MG63 (cell line): ENCODE measurements around the gene PLAC8L1. TPM values are rescaled to one million over a fixed set of nuclear protein-coding genes. Genes with fewer than 3 reads are reported as not detected.
"Not testable (repeated sequence)": the region's sequence is repeated elsewhere in the genome, so short reads cannot be mapped to it uniquely, and the experiment has no call there.

Experiments
- DNase-seq: peaks from one replicate; pipeline ENCODE4 v3.0.0-alpha.2; 2020
- H3K27me3 ChIP-seq: fragments of 250-450 bp; sonication (Bioruptor Pico); 2 replicates; pipeline ENCODE4 v1.5.1; 2020; ENCODE audit warnings: mild to moderate bottlenecking, moderate library complexity
- H3K36me3 ChIP-seq: fragments of 250-450 bp; sonication (Bioruptor Pico); 2 replicates; pipeline ENCODE4 v1.5.1; 2020; ENCODE audit warnings: mild to moderate bottlenecking, moderate library complexity
- H3K4me3 ChIP-seq: fragments of 250-450 bp; sonication (Bioruptor Pico); 2 replicates; pipeline ENCODE4 v1.5.1; 2020; ENCODE audit warnings: mild to moderate bottlenecking, moderate library complexity
- H3K9me3 ChIP-seq: fragments of 250-450 bp; sonication (Bioruptor Pico); 2 replicates; pipeline ENCODE4 v1.5.1; 2020; ENCODE audit warnings: mild to moderate bottlenecking, moderate library complexity
- total RNA-seq: library from RNA; depleted of rRNA; stranded (reverse); fragments of >200 nt; shearing (Covaris generic); gene quantifications from 2 replicates; pipeline ENCODE4 v1.2.3, GENCODE V29; 2014; ENCODE audit warnings: low replicate concordance; rRNA removed

PLAC8L1 gene, protein sequence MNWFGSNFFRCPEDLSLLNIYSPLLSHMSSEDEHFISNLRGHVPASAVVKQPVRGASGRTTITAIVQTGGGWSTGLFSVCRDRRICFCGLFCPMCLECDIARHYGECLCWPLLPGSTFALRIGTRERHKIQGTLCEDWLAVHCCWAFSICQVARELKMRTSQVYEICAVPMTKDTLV
- total RNA-seq: not detected in 2 replicates

DNA sequence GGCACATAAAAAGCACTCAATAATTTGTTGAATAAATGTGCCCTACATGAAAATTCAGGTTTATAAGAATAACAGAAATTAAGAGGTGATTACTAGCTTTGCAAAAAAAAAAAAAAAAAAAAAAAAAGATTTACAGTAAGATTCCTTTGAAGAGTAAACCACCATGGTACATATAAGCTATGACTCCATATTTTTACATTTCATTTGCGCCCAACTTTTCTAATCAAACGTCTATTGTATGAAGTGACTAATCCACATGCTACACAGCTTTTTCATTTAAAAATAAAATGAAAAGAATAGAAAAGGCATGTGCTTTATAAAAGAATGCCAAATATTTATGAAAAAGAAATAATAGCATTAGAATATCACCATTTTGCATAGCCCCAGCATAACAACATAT, at the start of gene PLAC8L1:
Gene PLAC8L1, minus strand, starts transcription at position 101 of the 400 bp plus-strand sequence. CDS start 1,266 bp downstream, outside the sequence.
- Histone ChIP-seq H3K4me3 (no peak within 1 kb of the TSS), H3K27me3 (no peaks in the 10 kb centered on the region), H3K9me3 (no peaks in the 10 kb centered on the region), H3K36me3 (peaks cover 45% of the 10 kb centered on the region)
- DNase-seq: no peak

- Histone ChIP-seq H3K9me3 (no peaks in the 10 kb centered on the region), H3K4me3 (no peak overlapping the region), H3K36me3 (peaks cover 95% of the 10 kb centered on the region), H3K27me3 (no peaks in the 10 kb centered on the region)
- no peak for DNase-seq
These were observed 46.6 kb upstream of the PLAC8L1 start for GRCh38 chr5:146151970-146152369.

DNA sequence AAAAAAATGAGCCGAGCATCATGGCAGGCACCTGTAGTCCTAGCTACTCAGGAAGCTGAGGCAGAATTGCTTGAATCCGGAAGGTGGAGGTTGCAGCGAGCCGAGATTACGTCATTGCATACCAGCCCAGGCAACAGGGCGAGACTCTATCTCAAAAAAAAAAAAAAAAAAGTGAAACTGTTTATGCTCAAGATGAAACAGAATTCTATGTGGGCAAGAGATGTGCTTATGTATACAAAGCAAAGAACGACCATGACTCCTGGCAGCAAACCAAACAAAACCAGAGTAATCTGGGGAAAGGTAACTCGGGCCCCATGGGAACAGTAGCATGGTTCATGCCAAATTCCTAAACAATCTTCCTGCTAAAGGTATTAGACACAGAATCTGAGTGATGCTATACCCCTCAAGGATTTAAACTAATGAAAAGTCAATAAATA, 32.6 kb upstream of the PLAC8L1 start:
- H3K27me3 ChIP-seq: no peaks in the 10 kb centered on the region
- H3K9me3 ChIP-seq: no peaks in the 10 kb centered on the region
- no peak overlapping the region for H3K4me3 ChIP-seq
- peaks cover 91% of the 10 kb centered on the region for H3K36me3 ChIP-seq
- no peak for DNase-seq

- Histone ChIP-seq H3K9me3 (no peaks in the 10 kb centered on the region), H3K36me3 (peaks cover 95% of the 10 kb centered on the region), H3K4me3 (no peak overlapping the region), H3K27me3 (no peaks in the 10 kb centered on the region)
- DNase-seq: no peak
These were observed 25.2 kb upstream of the PLAC8L1 start for GRCh38 chr5:146130440-146131045.

DNA sequence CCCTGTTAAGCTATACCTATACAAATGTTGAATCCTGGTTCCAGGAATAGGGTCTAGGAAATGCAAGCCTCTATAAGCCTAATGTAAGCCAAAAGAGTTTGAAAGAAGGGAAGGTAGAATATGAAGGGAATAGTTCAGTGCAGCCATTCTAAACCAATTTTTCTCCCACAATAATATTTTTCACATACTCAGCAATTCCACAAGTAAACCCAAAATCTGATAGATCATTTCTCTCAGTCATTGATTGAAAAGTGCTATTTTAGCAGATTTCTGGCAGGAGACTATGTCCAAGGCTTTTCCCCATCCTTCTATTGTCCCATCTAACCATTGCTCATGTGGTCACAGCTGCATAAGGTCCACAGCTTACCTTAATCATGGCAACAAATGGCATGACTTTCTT, 20.7 kb upstream of the PLAC8L1 start:
- no peaks in the 10 kb centered on the region for H3K27me3 ChIP-seq
- DNase-seq: no peak
- peaks cover 100% of the 10 kb centered on the region for H3K36me3 ChIP-seq

DNA sequence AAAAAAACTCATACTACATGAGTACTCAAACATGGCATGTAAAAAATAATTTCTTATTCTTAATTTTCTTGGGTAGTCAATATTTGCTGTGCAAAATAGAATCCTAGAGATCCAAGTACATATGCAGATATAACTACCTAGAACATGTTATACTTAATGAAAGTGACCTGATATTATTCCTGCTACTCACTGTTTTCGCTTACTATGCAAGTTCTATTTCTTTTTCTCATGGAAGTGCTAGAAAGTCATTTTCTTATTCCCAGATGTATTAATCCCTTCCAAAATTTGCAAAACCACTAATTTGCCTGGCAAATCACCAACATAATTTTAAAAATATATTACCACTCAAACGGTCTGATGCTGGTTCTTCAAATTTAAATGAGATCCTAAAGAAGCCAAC, 19.2 kb upstream of the PLAC8L1 start:
- H3K27me3 ChIP-seq: no peaks in the 10 kb centered on the region
- no peak for DNase-seq
- H3K9me3 ChIP-seq: no peaks in the 10 kb centered on the region
- H3K36me3 ChIP-seq: peaks cover 100% of the 10 kb centered on the region
- no peak overlapping the region for H3K4me3 ChIP-seq

More for the DNA sequence above, 20.7 kb upstream of the PLAC8L1 start:
- no peak overlapping the region for H3K4me3 ChIP-seq
- H3K9me3 ChIP-seq: no peaks in the 10 kb centered on the region

GRCh38 chr5:146121451-146121850, 16.1 kb upstream of the PLAC8L1 start:
- H3K4me3 ChIP-seq, DNase-seq, H3K27me3 ChIP-seq, H3K9me3 ChIP-seq: not testable (repeated sequence)
- H3K36me3 ChIP-seq: peaks cover 100% of the 10 kb centered on the region

DNA sequence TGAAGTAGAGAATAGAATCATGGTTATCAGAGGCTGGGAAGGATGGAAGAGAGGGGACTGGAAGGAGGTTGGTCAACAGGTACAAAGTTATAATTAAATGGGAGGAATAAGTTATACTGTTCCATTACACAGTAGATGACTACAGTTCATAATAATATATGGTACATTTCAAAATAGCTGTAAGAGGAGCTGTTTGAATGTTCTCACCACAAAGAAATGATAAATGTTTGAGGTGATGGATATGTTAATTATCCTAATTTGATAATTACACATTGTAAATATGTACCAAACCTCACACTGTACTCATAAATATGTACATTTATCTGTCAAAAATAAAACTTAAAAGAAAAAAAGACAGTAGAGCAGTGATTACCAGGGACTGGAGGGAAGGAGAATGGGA, 12.9 kb upstream of the PLAC8L1 start:
- peaks cover 95% of the 10 kb centered on the region for H3K36me3 ChIP-seq
- no peaks in the 10 kb centered on the region for H3K27me3 ChIP-seq

DNA sequence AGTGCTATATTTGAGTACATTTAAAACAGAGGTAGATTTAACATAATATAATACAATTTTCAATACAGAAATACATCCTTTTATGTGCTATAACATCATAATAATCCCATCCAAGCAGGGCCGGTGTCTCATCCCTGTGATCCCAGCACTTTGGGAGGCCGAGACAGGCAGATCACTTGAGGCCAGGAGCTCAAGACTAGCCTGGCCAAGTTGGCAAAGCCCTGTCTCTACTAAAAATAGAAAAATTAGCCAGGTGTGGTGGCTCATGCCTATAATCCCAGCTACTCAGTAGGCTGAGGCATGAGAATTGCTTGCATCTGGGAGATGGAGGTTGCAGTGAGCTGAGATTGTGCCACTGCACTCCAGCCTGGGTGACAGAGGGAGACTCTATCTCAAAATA, 11.8 kb upstream of the PLAC8L1 start:
- peaks cover 95% of the 10 kb centered on the region for H3K36me3 ChIP-seq
- not testable (repeated sequence) for H3K9me3 ChIP-seq, H3K4me3 ChIP-seq, DNase-seq, H3K27me3 ChIP-seq

More for the DNA sequence above, 12.9 kb upstream of the PLAC8L1 start:
- H3K4me3 ChIP-seq: no peak overlapping the region
- DNase-seq: no peak
- H3K9me3 ChIP-seq: no peaks in the 10 kb centered on the region

GRCh38 chr5:146116361-146116760, 11.0 kb upstream of the PLAC8L1 start:
- Histone ChIP-seq H3K4me3 (no peak overlapping the region), H3K36me3 (peaks cover 88% of the 10 kb centered on the region), H3K9me3 (no peaks in the 10 kb centered on the region), H3K27me3 (no peaks in the 10 kb centered on the region)
- DNase-seq: no peak

- Histone ChIP-seq H3K9me3 (no peaks in the 10 kb centered on the region), H3K36me3 (peaks cover 63% of the 10 kb centered on the region), H3K27me3 (no peaks in the 10 kb centered on the region), H3K4me3 (no peak overlapping the region)
- DNase-seq: no peak
These were observed 7.1 kb upstream of the PLAC8L1 start for GRCh38 chr5:146112476-146112875.

GRCh38 chr5:146111409-146111808, 6.0 kb upstream of the PLAC8L1 start:
- Histone ChIP-seq H3K4me3 (no peak overlapping the region), H3K36me3 (peaks cover 56% of the 10 kb centered on the region), H3K27me3 (no peaks in the 10 kb centered on the region), H3K9me3 (no peaks in the 10 kb centered on the region)
- DNase-seq: no peak

DNA sequence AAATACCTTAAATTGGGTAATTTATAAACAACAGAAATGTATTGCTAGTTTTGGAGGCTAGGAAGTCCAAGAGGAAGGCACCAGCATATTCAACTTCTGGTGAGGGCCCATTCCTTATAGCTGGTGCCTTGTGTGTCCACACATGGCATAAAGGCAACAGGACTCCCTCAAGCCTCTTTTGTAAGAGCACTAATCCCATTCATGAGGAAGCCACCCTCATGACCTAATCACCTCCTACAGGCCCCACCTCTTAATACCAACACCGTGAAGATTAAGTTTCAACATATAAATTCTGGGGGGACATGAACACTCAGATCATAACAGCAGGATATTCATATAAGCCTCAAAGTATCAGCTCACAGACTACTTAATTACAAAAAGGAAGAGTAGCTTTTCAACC, 4.0 kb upstream of the PLAC8L1 start:
- H3K9me3 ChIP-seq: no peaks in the 10 kb centered on the region
- peaks cover 57% of the 10 kb centered on the region for H3K36me3 ChIP-seq

DNA sequence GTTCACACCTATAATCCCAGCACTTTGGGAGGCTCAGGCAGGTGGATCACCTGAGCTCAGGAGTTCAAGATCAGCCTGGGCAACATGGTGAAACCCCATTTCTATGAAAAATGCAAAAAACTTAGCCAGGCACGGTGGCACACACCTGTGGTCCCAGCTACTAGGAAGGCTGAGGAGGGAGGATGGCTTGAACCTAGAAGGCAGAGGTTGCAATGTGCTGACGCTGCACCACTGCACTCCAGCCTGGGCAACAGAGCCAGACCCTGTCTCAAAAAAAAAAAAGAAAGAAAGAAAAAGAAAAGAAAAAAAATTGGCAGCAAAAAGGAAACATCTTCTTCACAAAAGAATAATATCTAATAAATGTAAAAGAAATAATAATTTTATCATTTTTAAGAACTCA, 3.5 kb upstream of the PLAC8L1 start:
- H3K36me3 ChIP-seq: peaks cover 56% of the 10 kb centered on the region
- not testable (repeated sequence) for H3K9me3 ChIP-seq, H3K27me3 ChIP-seq, H3K4me3 ChIP-seq, DNase-seq

More for the DNA sequence above, 4.0 kb upstream of the PLAC8L1 start:
- no peak for DNase-seq
- no peaks in the 10 kb centered on the region for H3K27me3 ChIP-seq
- H3K4me3 ChIP-seq: no peak overlapping the region

- no peak overlapping the region for H3K4me3 ChIP-seq
- no peak for DNase-seq
- no peaks in the 10 kb centered on the region for H3K9me3 ChIP-seq
- no peaks in the 10 kb centered on the region for H3K27me3 ChIP-seq
- peaks cover 47% of the 10 kb centered on the region for H3K36me3 ChIP-seq
These were observed 2.5 kb upstream of the PLAC8L1 start for GRCh38 chr5:146107901-146108300.

GRCh38 chr5:146103594-146103993, 1.8 kb downstream of the PLAC8L1 start:
- H3K9me3 ChIP-seq: no peaks in the 10 kb centered on the region
- peaks cover 34% of the 10 kb centered on the region for H3K36me3 ChIP-seq
- no peak for DNase-seq
- H3K27me3 ChIP-seq: no peaks in the 10 kb centered on the region
- no peak overlapping the region for H3K4me3 ChIP-seq

GRCh38 chr5:146101646-146102045, 3.7 kb downstream of the PLAC8L1 start:
- Histone ChIP-seq H3K27me3 (no peaks in the 10 kb centered on the region), H3K9me3 (no peaks in the 10 kb centered on the region), H3K36me3 (peaks cover 37% of the 10 kb centered on the region), H3K4me3 (no peak overlapping the region)
- no peak for DNase-seq

DNA sequence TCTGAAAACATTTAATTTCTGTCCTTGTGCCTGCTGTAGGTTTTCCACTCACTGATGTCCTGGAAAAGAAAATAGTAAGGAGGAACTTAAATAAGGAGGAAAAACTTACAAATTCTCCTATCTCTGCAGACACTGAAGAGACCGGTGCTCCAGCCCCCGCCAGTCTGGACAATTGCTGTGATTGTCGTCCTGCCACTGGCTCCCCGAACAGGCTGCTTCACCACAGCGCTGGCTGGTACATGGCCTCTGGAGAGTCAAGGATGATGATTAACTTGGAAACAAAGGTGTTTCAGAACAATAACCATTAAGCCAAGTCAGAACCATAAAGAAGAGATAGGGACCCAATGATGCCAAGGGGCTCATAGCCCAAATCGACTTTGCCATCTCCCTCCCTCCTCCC, 7.3 kb downstream of the PLAC8L1 start:
- Histone ChIP-seq H3K36me3 (peaks cover 21% of the 10 kb centered on the region), H3K27me3 (no peaks in the 10 kb centered on the region), H3K9me3 (no peaks in the 10 kb centered on the region), H3K4me3 (no peak overlapping the region)
- no peak for DNase-seq
